Suprapubic skin (tissue), 4 donors: ENCODE results near the gene RB1. TPM values are rescaled to one million over a fixed set of nuclear protein-coding genes. Genes with fewer than 3 reads are reported as not detected.

ENCODE experiments used
- DNase-seq, 2 donors: peaks; one replicate each; pipeline ENCODE4 v3.0.0-alpha.2; 2019; ENCODE audit warnings: low spot score in 2 of 2
- H3K27ac ChIP-seq: fragments of 200-600 bp; sonication (generic); one replicate; pipeline ENCODE4 v1.5.1; 2019
- H3K27me3 ChIP-seq: fragments of 200-600 bp; sonication (generic); one replicate; pipeline ENCODE4 v1.5.1; 2019
- H3K36me3 ChIP-seq: fragments of 200-600 bp; sonication (generic); one replicate; pipeline ENCODE4 v1.5.1; 2019
- H3K4me1 ChIP-seq: fragments of 200-600 bp; sonication (generic); one replicate; pipeline ENCODE4 v1.5.1; 2019
- H3K4me3 ChIP-seq: fragments of 200-600 bp; sonication (generic); one replicate; pipeline ENCODE4 v1.5.1; 2019; ENCODE audit warnings: mild to moderate bottlenecking
- H3K9me3 ChIP-seq: fragments of 200-600 bp; sonication (generic); one replicate; pipeline ENCODE4 v1.5.1; 2019
- EP300 ChIP-seq: sonication (generic); formaldehyde crosslinking; IDR thresholded peaks from one replicate; pipeline ENCODE4 v1.6.1; 2017; ENCODE audit warnings: antibody characterized with exemption
- POLR2A ChIP-seq, 2 donors: fragments of 450-650 bp; IDR thresholded peaks; one replicate each; pipeline ENCODE4 v1.6.1; 2017; ENCODE audit warnings: antibody characterized with exemption in 2 of 2, mild to moderate bottlenecking in 2 of 2, moderate library complexity in 2 of 2
- POLR2AphosphoS5 ChIP-seq, 3 donors: sonication (generic); formaldehyde crosslinking; IDR thresholded peaks; one replicate each; pipeline ENCODE4 v1.6.1; 2017; ENCODE audit warnings: antibody characterized with exemption in 3 of 3
- WGBS: methylation state at CpG from one replicate; pipeline ENCODE4 v1.1.5; 2018; 5-methylcytosine and 5-hydroxymethylcytosine counted together
- total RNA-seq, 4 donors: library from RNA; depleted of rRNA; stranded (reverse); fragments of >200 nt; gene quantifications; one replicate each; pipeline ENCODE4 v1.1.0, GENCODE V29; 2016
- TF ChIP-seq, protein P1 (sequence below), 2 donors: fragments of 200-600 bp in 1 of 2; fragments of 450-650 bp in 1 of 2; sonication (generic) in 1 of 2; IDR thresholded peaks; one replicate each; pipeline ENCODE4 v1.5.1; 2016 to 2019; ENCODE audit warnings: antibody characterized with exemption in 2 of 2, mild to moderate bottlenecking in 1 of 2, moderate library complexity in 1 of 2

The RB1 gene
- total RNA-seq, 4 donors from 2014 or later = 18.0 to 31.5 (median 20.7) TPM

DNA sequence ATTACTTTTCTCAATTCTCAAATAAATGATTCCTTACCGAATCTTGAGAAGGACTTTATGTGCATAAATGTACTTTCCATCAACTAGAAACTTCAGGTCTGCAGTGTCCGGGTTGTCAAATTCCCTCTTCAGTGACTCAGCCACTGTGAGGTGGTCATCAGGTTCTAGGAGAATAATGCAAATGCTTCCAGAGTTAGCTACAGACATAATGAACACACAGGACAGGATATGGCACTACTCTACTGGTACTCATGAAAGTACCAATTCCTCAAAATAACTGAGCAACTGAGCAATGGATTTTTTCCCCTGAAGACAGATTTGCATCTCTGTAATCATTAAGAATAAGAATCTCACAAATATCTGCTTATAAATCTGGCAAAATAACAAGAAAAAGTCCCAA is 198.2 kb downstream of the RB1 start:
- TF ChIP-seq POLR2A (IDR thresholded peaks at IDR 0.05) = no peak
- no peak for TF ChIP-seq POLR2AphosphoS5 (IDR thresholded peaks at IDR 0.05)
- no peaks in the 10 kb centered on the region for H3K27me3 ChIP-seq
- no peak overlapping the region for H3K4me3 ChIP-seq
- DNase-seq = no peak
- 90% methylated on average over 2 of the region's 2 CpGs for WGBS
- H3K4me1 ChIP-seq = peaks cover 44% of the 10 kb centered on the region
- no peaks in the 10 kb centered on the region for H3K36me3 ChIP-seq
- H3K27ac ChIP-seq = no peak overlapping the region
- no peaks in the 10 kb centered on the region for H3K9me3 ChIP-seq

DNA sequence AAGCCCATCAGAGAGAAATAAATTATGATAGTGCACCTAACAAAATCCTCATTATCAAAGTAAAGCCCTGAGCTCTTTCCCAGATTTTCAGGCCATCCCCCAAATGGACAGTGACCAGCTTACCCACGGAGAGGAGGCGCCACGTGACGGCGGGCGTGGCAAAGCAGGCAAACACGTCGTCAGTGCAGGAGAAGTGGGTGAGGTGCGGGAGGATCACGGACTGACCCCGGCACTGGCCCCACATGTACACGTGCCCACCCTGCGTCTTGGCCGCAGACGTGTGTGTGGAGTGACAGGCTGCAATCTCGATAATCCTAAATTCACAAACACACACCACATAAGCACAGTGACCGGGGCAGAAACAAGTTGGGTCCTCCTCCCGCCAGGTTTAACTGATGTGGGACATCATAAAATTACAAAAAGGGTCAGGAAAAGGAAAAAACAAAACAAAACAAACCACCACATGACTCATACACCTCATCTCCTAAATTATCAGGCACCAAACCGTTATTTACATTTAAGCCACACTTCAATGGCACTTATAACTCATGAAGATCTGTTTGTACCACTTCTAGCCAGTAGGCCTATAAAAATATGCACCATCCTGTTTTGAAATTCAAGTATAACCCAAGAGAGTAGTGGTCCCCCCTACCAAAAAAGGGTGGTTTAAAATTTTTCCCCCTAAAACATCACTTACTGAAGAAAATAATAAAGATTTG is 199.2 kb downstream of the RB1 start:
- Histone ChIP-seq H3K27ac (no peak overlapping the region), H3K4me1 (peaks cover 46% of the 10 kb centered on the region), H3K9me3 (no peaks in the 10 kb centered on the region), H3K36me3 (no peaks in the 10 kb centered on the region), H3K27me3 (no peaks in the 10 kb centered on the region), H3K4me3 (no peak overlapping the region)
- TF ChIP-seq POLR2AphosphoS5 (IDR thresholded peaks at IDR 0.05) (no peak), EP300 (no peak), POLR2A (IDR thresholded peaks at IDR 0.05) (no peak)
- TF ChIP-seq, protein P1, sequence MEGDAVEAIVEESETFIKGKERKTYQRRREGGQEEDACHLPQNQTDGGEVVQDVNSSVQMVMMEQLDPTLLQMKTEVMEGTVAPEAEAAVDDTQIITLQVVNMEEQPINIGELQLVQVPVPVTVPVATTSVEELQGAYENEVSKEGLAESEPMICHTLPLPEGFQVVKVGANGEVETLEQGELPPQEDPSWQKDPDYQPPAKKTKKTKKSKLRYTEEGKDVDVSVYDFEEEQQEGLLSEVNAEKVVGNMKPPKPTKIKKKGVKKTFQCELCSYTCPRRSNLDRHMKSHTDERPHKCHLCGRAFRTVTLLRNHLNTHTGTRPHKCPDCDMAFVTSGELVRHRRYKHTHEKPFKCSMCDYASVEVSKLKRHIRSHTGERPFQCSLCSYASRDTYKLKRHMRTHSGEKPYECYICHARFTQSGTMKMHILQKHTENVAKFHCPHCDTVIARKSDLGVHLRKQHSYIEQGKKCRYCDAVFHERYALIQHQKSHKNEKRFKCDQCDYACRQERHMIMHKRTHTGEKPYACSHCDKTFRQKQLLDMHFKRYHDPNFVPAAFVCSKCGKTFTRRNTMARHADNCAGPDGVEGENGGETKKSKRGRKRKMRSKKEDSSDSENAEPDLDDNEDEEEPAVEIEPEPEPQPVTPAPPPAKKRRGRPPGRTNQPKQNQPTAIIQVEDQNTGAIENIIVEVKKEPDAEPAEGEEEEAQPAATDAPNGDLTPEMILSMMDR (IDR thresholded peaks at IDR 0.05) = no peak
- DNase-seq = no peak
- WGBS = 92% methylated on average over 19 of the region's 19 CpGs

DNA sequence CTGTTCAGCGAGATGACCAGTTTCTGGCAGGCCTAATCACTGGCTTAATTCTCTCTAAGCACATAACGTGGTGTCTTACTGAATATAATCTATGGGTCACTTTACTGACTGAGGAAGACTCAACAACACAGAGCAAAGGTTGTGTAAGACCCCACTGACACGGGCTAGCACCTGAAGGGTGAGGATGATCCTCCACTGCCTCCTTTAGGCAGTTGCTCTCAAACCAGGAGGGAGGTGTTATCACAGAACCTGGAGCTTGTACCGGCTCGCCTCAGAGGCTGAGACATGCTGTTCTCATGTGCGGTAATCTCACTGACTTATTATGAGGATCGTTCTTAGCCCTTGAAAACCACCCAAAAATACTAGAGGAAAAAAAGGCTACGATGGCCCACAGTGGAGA is 201.1 kb downstream of the RB1 start:
- Histone ChIP-seq H3K4me1 (peaks cover 49% of the 10 kb centered on the region), H3K27ac (peak overlapping the region; percentile 69), H3K4me3 (no peak overlapping the region), H3K9me3 (no peaks in the 10 kb centered on the region), H3K27me3 (no peaks in the 10 kb centered on the region), H3K36me3 (no peaks in the 10 kb centered on the region)
- no peak for DNase-seq
- 80% methylated on average over 8 of the region's 8 CpGs for WGBS
- TF ChIP-seq, protein P1 (IDR thresholded peaks at IDR 0.05) = no peak
- TF ChIP-seq POLR2A (IDR thresholded peaks at IDR 0.05) = no peak
- TF ChIP-seq POLR2AphosphoS5 (IDR thresholded peaks at IDR 0.05) = no peak
- TF ChIP-seq EP300 = no peak

DNA sequence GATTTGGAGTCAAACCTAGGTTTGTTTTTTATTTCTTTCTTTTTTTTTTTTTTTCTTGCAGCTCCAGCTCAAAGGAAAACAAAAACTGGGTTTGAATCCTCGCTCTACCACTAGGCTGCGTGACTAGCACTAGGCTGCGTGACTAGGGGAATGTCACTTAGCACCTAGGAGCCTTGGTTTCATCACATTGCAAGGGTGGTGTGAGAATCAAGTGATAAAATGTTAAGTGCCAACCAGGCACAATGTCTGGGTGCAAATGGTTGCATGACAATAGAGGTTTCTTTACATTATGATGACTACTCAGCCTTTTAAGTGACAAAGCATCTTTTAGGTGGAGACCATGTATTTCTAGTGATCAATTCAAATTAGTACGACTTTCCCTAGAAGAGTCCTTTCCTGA is 201.5 kb downstream of the RB1 start:
- Histone ChIP-seq H3K4me1 (peaks cover 48% of the 10 kb centered on the region), H3K4me3 (no peak overlapping the region), H3K9me3 (no peaks in the 10 kb centered on the region), H3K27me3 (no peaks in the 10 kb centered on the region), H3K27ac (peak overlapping the region; percentile 69), H3K36me3 (no peaks in the 10 kb centered on the region)
- TF ChIP-seq, protein P1 (IDR thresholded peaks at IDR 0.05) = no peak
- TF ChIP-seq EP300 (no peak), POLR2A (IDR thresholded peaks at IDR 0.05) (no peak), POLR2AphosphoS5 (IDR thresholded peaks at IDR 0.05) (no peak)
- WGBS = 74% methylated on average over 4 of the region's 4 CpGs
- DNase-seq = no peak

DNA sequence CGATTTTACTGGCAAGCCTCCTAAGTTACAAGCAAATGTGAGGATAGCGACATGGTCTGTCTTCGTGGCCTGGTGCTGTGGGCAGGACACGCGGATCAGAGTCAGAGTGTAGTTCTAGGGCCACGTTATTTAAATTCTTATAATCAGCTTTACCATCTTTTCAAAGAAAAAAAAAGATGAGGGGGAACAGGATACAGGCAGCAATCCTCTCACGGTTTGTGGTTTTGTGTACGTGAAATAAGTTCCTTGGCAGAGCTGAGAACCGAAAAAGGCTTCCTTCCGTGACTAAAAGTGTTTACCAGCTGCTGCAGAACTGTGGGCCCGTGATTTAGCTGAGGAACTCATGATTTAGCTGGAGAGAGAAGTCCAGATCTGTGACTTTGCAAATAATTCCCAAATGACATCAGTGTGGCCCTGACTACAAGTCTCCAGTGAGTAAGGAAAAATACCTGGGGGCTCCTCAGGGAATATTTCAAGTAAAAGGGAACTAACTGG is 202.1 kb downstream of the RB1 start:
- Histone ChIP-seq H3K36me3 (no peaks in the 10 kb centered on the region), H3K27ac (peak overlapping the region; percentile 69), H3K4me1 (peaks cover 43% of the 10 kb centered on the region), H3K27me3 (no peaks in the 10 kb centered on the region), H3K9me3 (no peaks in the 10 kb centered on the region), H3K4me3 (no peak overlapping the region)
- no peak for DNase-seq
- WGBS = 29% methylated on average over 11 of the region's 11 CpGs
- TF ChIP-seq EP300 = no peak
- TF ChIP-seq POLR2AphosphoS5 (IDR thresholded peaks at IDR 0.05) = no peak
- TF ChIP-seq POLR2A (IDR thresholded peaks at IDR 0.05) = no peak
- TF ChIP-seq, protein P1 (IDR thresholded peaks at IDR 0.05) = no peak
